Measurements from ENCODE around the gene MKRN3. TPM values are rescaled to one million over a fixed set of nuclear protein-coding genes. Genes with fewer than 3 reads are reported as not detected.

Gene MKRN3
- total RNA-seq, 4 donors from 2014 or later: 1.0 to 2.8 TPM; not detected in 2

GRCh38 chr15:23576061-23576460, 10.6 kb downstream of the MKRN3 start:
- Histone ChIP-seq H3K4me3 (no peak overlapping the region), H3K36me3 (no peaks in the 10 kb centered on the region), H3K4me1 (no peaks in the 10 kb centered on the region), H3K27me3 (no peaks in the 10 kb centered on the region), H3K9me3 (no peaks in the 10 kb centered on the region), H3K27ac (no peak overlapping the region)
- 61 to 68% methylated on average over 1 of the region's 1 CpG for WGBS, 2 donors
- TF ChIP-seq POLR2A (IDR thresholded peaks at IDR 0.05): no peak
- no peak for TF ChIP-seq EP300 (IDR thresholded peaks at IDR 0.05)
- no peak for TF ChIP-seq CTCF (IDR thresholded peaks at IDR 0.05)
- DNase-seq (ENCODE audit: low spot score in 2 of 2): no peak

- TF ChIP-seq CTCF (IDR thresholded peaks at IDR 0.05): no peak
- TF ChIP-seq POLR2A (IDR thresholded peaks at IDR 0.05): no peak
- no peak for TF ChIP-seq EP300 (IDR thresholded peaks at IDR 0.05)
- no peak for DNase-seq (ENCODE audit: low spot score in 2 of 2)
- Histone ChIP-seq H3K27ac (no peak overlapping the region), H3K9me3 (no peaks in the 10 kb centered on the region), H3K4me1 (no peaks in the 10 kb centered on the region), H3K4me3 (no peak overlapping the region), H3K27me3 (no peaks in the 10 kb centered on the region), H3K36me3 (no peaks in the 10 kb centered on the region)
- 45 to 53% methylated on average over 4 of the region's 4 CpGs for WGBS, 2 donors
Measured at GRCh38 chr15:23578521-23579150, 13.2 kb downstream of the MKRN3 start.

GRCh38 chr15:23588268-23588667, 22.8 kb downstream of the MKRN3 start:
- no peaks in the 10 kb centered on the region for H3K27me3 ChIP-seq
- no peaks in the 10 kb centered on the region for H3K36me3 ChIP-seq
- no peaks in the 10 kb centered on the region for H3K9me3 ChIP-seq
- no peak overlapping the region for H3K4me3 ChIP-seq
- 76 to 84% methylated on average over 2 of the region's 2 CpGs for WGBS, 2 donors
- no peaks in the 10 kb centered on the region for H3K4me1 ChIP-seq
- no peak for TF ChIP-seq POLR2A (IDR thresholded peaks at IDR 0.05)
- no peak for TF ChIP-seq CTCF (IDR thresholded peaks at IDR 0.05)
- no peak for TF ChIP-seq EP300 (IDR thresholded peaks at IDR 0.05)
- H3K27ac ChIP-seq: no peak overlapping the region
- no peak for DNase-seq (ENCODE audit: low spot score in 2 of 2)

GRCh38 chr15:23589012-23589411, 23.5 kb downstream of the MKRN3 start:
- Histone ChIP-seq H3K4me1 (no peaks in the 10 kb centered on the region), H3K27ac (no peak overlapping the region), H3K9me3 (no peaks in the 10 kb centered on the region), H3K27me3 (no peaks in the 10 kb centered on the region), H3K4me3 (no peak overlapping the region), H3K36me3 (no peaks in the 10 kb centered on the region)
- TF ChIP-seq CTCF (IDR thresholded peaks at IDR 0.05): no peak
- no peak for TF ChIP-seq EP300 (IDR thresholded peaks at IDR 0.05)
- no peak for TF ChIP-seq POLR2A (IDR thresholded peaks at IDR 0.05)
- WGBS, 2 donors: 53 to 56% methylated on average over 3 of the region's 3 CpGs
- DNase-seq (ENCODE audit: low spot score in 2 of 2): no peak

DNA sequence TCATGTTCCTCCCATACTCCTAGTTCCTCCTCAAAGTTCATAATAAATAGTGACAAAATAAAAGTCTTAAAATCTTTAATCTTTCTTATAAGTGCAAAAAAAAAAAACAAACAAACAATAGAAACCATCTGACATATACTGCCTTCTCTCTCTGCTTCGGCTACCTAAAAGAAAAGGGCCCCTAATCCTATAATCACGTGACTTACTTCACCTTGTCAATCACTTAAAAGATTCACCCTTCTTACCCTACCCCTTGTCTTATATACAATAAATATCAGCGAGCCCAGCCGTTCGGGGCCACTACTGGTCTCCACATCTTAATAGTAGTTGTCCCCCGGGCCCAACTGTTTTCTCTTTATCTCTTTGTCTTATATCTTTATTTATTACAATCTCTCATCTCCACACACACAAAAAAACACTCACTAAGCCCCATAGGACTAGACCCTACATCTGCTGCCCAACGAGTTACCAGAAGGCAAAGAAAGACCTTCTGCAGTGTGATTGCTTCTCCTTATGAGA, 28.8 kb downstream of the MKRN3 start:
- Histone ChIP-seq H3K36me3 (no peaks in the 10 kb centered on the region), H3K4me1 (no peaks in the 10 kb centered on the region), H3K4me3 (no peak overlapping the region), H3K9me3 (no peaks in the 10 kb centered on the region), H3K27ac (no peak overlapping the region), H3K27me3 (no peaks in the 10 kb centered on the region)
- WGBS, 2 donors: 76 to 79% methylated on average over 7 of the region's 7 CpGs
- no peak for TF ChIP-seq EP300 (IDR thresholded peaks at IDR 0.05)
- no peak for TF ChIP-seq POLR2A (IDR thresholded peaks at IDR 0.05)
- TF ChIP-seq CTCF (IDR thresholded peaks at IDR 0.05): no peak
- no peak for DNase-seq (ENCODE audit: low spot score in 2 of 2)

Measured in tibial nerve (tissue), 4 donors.